Measurements from ENCODE around the gene LARP4B.
A peak's percentile ranks its signal among the peaks of the same experiment; 100 is the strongest.

Gene LARP4B

DNA sequence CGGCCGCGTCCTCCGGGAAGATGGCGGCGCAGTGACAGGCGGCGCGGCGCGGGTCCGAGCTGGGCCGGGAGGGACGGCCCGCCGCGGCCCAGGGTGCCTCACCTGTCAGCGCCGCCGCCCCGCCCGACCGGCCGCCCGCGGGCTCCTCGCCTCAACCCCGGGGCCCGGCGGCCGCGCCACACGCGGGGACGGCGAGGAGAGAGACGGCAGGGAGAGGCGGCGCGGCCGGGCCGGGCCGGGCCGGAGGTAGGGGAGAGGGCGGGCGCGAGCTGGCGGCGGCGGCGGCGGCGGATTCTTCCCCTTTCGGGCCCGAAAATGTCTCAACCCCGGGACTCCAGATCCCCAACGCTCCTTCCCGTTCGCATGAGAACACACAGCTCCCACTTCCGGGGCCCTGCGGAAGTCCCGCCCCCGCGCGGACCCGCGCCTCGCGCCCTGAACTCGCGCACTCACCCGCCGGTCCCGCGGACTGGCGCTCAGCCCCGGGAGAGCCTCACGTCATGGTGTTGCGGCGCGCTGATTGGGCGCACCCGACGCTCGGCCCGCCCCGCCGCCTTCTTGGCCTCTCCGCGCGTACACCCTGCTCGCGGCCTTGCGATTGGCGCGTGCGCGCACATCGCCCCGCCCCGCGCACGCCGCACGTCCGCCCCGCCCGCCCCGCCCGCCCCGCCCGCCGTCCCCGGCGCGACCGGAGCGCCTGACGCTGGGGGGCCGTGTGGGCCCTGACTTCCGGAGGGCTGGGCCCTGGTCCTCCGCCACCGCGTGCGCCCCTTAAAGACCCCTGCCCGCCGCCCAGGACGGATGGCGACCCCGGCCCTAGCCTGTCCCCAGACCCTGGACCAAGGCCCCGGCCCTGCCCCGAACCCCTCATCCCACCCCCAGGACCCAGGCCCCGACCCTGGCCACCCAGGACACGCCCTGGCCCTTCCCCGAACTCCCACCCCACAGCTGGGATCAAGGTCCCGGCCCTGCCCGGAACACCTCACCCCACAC is at the start of gene LARP4B:
TSS of gene LARP4B (minus strand) at position 380 of the 993 bp plus-strand sequence. CDS start 45,984 bp downstream, outside the sequence.
- DNase-seq = peak; percentile 81

DNA sequence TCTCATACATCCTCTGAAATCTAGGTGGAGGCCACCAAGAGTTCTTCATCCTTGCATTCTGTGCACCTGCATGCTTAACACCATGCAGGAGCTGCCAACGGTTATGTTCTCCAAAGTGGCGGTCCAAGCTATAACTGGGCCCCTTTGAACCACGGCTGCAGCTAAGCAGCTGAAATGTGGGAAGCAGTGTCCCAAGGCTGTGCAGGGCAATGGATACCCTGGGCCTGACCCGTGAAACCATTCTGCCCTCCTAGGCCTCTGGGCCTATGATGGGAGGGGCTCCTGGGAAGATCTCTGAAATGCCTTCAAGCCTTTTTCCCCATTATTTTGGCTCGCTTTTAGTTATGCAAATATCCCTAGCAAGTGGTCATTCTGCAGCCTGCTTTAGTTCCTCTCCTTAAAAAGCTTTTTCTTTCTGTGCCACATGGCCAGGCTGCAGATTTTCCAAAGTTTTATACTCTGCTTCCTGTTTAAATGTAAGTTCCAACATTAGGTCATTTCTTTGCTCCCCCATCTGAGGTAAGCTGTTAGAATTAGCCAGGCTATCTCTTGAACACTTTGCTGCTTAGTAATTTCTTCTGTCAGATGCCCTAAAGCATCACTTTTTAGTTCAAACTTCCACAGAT is 49.1 kb upstream of the LARP4B start:
- no peak for DNase-seq

DNA sequence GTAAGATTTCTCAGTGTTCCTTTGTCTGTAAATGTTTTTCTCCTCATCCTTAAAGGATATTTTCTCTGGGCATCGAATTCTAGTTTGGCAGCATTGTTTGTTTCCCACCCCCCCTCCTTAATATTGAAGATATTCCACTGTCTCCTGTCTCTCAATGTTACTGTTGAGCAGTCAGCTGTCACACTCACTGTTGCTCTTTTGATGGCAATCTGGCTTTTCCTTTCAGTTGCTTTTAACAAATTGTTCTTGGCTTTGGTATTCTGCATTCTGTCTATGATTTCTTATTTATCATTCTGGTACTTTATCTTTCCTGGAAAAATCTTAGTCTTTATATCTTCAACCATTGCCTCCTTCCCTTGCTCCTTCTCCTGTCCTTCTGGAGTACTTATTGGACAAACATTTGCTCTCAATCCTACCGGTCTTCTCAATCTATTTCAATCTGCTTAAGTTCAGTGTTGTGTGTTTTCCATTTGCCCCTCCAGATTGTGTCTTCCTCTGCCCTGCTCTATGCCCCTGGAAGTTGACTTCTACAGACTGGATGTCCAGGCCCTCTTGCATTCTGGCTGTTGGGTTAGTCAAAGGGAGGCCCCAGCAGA is 47.4 kb upstream of the LARP4B start:
- DNase-seq = no peak

DNA sequence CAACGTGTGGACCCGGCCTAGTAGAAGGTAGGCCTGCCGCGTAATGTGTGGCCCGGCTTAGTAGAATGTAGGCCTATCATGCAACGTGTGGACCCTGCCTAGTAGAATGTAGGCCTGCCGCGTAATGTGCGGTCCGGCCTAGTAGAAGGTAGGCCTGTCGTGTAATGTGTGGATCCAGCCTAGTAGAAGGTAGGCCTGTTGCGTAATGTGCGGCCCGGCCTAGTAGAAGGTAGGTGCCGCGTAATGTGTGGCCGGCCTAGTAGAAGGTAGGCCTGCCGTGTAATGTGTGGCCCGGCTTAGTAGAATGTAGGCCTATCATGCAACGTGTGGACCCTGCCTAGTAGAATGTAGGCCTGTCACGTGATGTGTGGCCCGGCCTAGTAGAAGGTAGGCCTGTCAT is 44.8 kb upstream of the LARP4B start:
- DNase-seq = no peak

DNA sequence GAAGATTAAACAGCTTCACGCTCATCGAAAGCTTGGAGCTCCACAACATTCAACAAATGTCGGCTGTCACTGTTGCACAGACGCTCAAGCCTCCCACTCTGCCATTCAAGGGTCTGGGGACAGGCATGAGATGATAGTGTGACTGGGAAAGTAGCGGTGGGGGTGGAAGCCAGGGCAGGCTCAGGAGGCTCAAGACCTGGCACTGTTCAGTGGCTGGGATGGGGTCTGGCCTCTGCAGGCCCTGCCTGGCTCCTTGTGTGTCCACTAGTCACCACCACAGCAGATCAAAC is 43.2 kb upstream of the LARP4B start:
- no peak for DNase-seq

DNA sequence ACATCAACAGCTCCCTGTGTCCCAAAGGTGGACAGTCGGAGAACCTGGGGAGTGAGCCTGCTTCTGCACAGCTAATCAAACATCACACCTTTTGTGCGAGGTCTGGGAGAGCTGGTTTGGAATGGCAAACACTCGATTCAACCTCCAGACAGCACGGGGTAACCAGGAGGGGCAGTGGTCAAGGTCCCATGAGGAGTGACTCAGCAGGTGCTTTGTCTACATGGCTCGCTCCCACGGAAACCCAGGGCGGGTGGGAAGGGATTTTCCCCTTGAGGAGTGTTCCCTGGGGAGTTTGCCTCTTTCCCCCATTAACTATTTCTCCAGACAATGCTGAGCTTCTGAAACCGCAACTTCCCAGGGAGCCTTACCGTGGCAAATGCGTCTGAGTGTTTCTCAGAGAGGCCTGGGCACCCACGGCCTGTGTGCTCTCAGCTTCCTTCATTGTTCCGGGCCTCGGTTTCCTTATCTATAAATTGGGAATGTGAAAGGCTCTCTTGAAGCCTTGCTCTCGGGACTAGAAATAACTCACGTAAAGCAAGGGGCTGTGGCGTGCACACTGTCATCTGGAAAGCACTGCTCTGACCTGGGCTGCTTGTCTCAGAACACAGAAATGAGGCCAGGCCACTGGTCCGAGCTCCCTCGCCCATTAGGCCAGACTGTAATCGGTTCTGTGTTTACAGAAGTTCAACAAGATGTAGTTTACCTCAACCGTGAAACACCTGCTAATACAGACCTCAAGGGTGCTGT is 42.7 kb upstream of the LARP4B start:
- DNase-seq = peak; percentile 6

DNA sequence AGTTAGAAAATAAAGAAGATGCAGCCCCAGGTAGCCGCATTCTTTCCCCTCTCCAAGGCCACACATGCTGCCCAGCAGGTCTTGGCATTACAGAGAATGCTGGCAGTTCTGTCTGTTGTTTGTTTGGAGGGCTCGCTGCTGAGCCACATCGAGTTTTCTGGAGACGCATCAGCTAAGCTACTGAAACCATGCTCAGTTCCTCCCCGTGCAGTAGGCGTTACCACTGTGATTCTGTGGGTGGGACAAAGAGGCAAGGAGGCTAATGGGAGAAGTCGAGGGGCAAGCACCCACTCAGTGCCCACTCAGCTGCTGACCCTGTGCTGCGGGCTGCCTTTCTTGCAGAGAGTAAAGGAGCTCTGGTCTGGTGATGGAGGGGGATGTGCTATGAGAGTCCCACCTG is 41.3 kb upstream of the LARP4B start:
- DNase-seq = no peak

DNA sequence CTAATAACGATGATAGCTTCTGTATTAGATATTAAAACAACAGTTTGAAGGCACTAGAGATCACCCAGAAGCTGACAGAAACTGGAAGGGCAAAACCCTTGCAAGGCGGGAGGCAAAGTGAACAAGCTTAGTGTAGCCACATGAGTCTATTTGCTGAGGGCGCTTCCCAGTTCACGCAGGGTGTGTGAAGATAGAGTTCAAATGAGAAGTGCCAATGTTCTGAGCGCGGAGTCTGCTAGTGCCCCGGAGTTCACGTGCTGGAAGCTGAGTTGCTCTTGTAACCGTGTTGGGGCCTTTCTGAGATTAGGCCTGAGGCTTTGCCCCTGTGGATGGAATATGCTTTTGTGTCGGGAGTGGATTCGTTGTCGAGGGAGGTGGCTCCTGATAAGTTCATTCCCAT is 40.1 kb upstream of the LARP4B start:
- DNase-seq = no peak

DNA sequence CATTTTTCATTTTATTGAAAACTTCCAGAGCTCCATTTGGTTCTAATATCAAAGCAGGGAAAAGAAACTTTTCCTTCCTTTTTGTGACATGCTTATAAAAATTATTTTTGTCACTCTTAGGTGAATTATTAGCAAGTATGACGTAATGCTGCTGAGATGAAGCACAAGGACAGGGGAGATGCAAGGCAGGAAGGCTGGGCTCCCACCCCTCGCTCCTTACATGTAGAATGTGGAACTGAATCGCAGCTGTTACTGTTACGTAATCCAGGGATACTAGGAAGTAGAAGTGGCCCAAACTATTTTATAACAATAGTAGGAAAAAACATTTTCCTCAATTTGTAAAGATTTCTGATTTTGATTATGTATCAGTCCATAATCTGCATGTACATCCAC is 39.6 kb upstream of the LARP4B start:
- DNase-seq = no peak

DNA sequence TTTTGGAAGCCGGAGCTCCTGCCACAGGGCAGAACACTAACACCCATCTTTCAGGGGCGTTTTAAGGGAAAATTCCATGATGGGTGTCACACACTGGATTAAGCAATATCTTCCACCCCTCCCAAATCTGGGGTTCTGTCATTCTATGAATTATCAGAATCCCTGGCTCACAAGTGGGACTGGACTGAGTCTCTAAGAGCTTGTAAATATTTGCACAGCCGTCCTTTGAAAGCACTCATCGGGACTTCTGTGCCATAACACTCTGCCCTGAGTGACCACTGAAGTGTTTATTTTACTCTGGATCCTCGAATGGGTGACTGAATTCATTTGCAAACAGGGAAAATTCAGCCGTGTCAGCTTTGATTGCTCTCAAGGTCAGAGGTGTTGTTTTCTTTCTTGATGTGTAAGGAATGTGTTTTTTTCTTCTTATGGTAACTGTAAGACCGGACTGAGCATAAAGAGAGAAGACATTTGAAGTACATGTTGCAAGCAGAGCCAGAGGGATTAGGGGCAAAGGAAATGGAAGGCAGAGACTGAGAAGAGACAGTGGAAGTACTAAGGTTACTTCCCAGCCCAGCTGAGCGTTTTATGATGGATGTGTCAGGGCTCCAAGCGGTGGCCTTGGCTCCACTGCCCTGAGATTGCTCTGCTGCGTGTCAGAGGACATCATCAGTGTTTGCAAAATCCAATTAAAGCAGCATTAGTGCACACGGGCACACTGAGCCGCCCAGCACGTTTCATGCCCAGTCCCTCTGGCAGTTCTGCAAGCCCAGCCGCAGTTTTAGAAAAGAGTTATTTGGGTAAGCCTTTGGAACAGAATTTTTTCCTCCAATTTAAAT is 39.0 kb upstream of the LARP4B start:
- DNase-seq = no peak

DNA sequence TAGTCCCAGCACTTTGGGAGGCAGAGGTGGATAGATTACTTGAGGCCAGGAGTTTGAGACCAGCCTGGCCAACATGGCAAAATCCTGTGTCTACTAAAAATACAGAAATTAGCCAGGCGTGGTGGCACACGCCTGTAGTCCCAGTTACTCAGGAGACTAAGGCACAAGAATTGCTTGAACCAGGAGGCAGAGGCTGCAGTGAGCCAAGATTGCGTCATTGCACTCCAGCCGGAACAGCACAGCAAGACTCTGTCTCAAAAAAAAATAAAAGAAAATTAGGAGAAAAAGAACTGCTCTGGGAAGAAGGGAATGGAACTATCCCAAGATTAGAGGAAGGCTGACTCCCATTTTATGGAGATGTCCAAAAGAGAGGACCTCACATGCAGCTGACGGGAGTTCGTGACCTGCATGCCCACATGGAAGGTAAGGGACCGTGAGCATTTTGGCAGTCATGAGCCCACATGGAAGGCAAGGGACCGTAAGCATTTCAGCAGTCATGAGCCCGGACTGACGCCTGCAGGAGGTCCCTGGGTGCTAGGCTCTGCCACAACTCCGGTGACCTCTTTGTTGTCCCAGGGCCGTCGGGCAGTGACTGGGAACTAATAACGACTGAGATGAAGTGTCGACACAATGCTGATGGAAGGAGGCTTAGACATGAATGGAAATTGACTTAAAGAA is 38.1 kb upstream of the LARP4B start:
- DNase-seq = no peak

DNA sequence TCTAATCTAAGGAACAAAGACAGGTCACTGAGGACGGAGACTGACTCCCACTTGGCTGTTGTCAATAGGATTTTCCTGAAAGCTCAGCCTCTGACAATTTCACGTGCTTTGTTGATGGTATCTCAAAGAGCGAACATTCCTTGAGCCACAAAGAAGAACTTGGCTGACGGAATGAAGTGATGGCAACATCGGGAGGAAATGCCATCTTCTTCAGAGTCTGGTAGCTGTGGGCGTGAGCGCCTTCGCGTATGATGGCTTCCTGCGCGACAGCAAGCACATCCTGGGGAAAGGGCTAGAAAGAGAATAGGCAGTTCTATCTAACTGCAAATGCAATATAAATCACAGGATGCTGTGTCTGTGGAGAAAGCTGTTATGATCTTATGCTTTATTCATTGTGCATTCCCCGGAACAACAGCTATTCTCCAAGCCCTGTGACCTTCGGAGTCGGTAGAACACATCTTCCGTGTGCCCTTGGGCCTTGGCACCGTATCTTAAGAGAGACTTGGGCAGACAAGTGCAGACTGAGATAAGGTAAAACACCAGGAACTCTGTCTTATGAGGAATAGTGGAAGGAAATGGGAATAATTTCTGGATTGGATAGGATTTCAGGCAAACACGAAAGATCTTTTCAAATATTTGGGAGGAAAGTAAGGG is 37.2 kb upstream of the LARP4B start:
- no peak for DNase-seq

DNA sequence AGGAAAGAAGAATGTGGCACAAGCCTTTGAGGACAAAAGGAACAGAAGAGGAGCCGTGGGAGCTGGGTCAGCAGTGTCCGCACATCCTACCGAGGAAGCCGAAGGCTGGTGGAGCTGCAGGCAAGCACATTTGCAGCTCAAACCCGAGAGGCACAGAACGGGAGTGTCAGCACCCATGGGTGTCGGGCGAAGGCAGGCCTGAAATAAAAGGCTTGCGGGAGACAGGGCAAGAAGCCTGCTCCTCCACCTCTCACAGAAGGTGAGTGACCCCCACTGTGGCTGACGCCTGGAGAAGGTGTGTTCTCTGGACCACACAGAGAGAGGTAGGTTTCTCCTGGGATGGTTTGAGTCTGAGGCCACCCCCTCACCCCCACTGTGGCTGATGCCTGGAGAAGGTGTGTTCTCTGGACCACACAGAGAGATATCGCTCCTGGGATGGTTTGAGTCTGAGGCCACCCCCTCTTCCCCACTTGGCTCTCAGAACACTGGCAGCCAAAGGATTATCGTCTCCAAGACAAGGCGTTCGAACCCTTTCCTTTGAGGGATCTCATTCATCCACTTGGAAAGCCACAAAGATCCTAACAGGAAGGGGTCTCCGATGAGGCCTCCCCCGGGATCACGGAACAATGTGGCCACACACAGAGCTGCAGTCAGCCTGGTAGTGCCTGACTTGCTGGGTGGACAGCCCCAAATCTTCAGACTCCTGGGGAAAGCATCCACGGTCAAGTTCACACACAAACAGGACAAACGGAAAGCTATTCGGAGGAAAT is 35.1 kb upstream of the LARP4B start:
- no peak for DNase-seq

DNA sequence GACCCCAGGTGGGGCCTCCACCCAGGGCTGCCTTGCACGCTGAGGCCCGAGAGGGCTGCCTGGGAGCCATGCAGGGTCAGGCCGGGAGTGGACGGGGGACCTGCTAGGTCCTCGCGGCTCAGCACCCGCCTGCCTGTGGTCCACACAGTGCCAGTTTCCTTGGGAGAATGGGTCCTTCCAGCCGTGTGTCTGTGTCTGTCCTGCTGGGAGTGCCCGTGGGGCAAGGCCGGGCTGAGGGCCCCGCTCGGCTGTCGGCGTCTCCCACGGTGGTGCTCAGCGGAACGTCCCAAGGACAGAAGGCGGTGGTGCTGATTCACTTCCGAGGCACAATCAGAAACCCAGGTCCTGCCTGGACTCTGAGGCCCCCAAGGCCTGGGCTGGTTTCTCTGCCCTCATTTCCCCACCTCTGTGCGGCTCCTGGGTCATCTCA is 33.5 kb upstream of the LARP4B start:
- no peak for DNase-seq

DNA sequence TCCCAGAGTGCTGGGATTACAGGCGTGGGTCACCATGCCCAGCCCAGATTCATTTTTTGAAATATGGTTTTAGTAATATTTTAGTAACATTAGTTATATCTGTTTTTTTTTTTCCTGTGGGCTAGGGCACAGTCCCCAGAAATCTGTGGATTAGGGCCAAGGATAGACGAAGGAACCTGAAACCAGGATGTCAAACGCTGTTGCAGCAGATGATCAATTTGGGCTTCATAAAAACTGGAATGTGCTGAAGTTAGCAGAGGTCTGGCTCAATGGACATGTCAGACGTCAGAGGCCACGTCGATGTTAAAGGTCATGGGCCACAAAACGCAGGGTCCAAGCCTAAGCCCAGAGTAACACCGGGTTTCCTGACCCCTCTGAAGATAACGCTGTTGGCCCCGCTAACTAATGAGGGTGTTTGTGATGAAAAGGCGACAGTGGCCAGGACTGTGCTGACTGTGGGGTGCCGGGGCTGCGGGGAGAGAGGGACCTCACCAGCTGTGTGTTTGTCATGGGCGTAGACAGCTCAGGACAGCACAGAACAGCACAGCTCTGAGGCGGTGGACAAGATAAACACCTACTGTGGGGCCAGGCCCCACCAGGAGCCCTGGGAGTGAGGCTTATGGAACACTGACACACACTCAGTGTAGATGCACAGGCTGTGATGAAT is 32.9 kb upstream of the LARP4B start:
- DNase-seq = no peak

DNA sequence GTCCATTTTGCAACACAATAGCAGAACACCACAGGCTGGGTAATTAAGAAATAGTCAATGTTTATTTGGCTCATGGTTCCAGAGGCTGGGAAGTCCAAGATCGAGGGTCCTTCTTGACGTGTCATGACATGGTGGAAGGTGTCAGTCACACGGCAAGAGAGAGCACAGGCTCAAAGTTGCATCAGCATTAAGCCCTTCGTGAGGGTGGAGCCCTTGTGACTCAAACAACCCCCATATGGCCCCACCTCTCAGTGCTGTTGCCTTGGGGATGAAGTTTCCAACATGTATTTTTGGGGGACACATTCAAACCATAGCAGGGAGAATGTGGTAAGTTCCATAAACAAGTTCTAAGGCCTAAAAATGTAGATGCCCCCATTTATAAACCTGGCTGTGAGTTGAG is 32.1 kb upstream of the LARP4B start:
- no peak for DNase-seq

DNA sequence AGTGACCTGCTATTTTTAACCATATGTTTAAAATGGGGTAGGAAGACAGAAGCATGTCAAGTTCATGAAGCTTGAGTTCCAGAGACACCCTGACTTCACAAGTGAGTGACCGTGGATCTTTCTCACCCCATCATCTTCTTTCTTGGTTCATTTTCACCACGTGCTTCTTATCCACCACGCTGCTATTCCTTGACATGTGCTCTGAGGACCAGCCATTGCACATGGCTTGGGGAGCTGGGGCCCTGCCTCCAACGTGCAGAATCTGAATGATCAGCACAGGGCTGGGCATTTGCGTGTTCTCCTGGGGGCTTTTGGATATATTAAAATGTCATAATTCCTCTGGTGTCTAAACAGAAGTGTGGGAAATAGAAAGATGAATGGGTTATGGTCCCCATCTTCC is 31.7 kb upstream of the LARP4B start:
- DNase-seq = no peak

DNA sequence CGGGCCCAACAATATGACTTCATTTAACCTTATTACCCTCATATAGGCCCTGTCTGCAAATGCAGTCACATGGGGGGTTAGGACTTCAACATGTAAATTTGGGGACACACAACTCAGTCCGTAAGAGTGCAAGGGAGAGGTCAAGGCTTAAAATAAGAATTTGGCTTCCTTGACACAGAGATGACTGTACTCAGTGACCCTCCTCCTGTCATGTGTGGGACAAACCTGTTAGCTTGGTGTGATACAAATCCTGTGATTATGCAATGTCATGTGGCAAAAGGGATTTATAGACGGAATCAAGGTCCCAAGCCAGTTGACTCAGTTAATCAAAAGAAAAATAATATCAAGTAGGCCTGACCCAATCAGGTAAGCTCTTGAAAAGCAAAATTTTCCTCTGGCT is 30.8 kb upstream of the LARP4B start:
- DNase-seq = no peak

DNA sequence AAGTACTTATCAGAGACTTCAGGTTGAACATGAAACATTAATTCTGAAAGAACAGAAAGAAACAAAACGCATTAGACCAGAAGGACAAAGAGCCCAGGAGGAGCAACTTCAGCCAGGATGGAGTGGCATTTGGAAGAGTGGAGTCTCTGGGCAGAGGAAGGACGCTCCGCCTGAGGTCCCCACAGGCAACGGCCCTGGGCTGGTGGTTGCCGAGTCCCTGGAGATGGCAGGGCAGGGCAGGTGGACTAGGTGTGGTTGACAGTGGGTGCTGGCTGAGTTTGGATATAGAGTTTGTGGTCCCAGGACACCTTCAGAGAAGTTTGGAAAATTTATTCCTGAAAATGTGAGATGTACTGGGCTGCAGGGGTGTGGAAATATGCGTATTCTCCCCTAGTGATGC is 27.4 kb upstream of the LARP4B start:
- no peak for DNase-seq

DNA sequence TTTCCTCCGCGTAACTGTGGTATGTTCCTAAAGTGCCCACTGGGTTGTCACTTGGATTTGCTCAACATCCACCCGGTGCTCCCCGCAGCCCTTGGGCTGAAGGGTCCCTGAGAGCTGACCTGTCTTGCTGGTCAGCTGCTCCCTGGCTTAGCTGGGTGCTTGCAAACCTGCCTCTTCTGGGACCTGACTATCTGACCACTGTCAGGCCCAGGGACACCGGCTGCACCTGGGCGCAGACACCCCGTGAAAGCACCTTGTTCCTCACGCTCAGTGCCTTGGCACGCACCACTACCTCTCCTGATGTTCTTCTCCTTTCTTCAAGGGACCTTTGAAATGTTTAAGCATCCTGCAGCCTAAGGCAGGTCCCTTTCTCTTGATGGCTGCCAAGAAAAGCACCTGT is 26.6 kb upstream of the LARP4B start:
- DNase-seq = no peak

Measured in NCI-H2107 (cell line).